CD14-positive monocyte (primary cell): ENCODE measurements around the gene KCNE1. TPM values are rescaled to one million over a fixed set of nuclear protein-coding genes. Genes with fewer than 3 reads are reported as not detected.

ENCODE experiments used
- DNase-seq, 3 donors: peaks; one replicate each; pipeline ENCODE4 v3.0.0-alpha.2; 2011 to 2022
- H2AFZ ChIP-seq: 2 replicates; pipeline ENCODE4 v1.6.0; 2012; ENCODE audit warnings: mild to moderate bottlenecking, low read depth, low read length, inconsistent platforms; ENCODE audit not compliant: insufficient read depth, poor library complexity, severe bottlenecking
- H3K27ac ChIP-seq, 2 donors: 1 replicate in 1 of 2; 2 replicates in 1 of 2; pipeline ENCODE4 v1.5.1; 2012 to 2013; ENCODE audit warnings: low read length in 2 of 2, control low read depth in 1 of 2, inconsistent platforms in 1 of 2, low read depth in 1 of 2, mild to moderate bottlenecking in 1 of 2
- H3K27me3 ChIP-seq, 2 donors: one replicate each; pipeline versions ENCODE4 v1.6.0 to v1.6.1; 2011 to 2013; ENCODE audit warnings: low read length in 2 of 2; ENCODE audit not compliant: control insufficient read depth in 2 of 2, insufficient read depth in 2 of 2
- H3K36me3 ChIP-seq, 2 donors: replicated peaks in 1 of 2; 1 replicate in 1 of 2; 2 replicates in 1 of 2; pipeline versions ENCODE4 v1.5.1 to v1.6.1; 2012 to 2013; ENCODE audit warnings: low read length in 2 of 2, control low read depth in 1 of 2, inconsistent platforms in 1 of 2, mild to moderate bottlenecking in 1 of 2; ENCODE audit not compliant: insufficient read depth in 2 of 2, control insufficient read depth in 1 of 2
- H3K4me1 ChIP-seq, 2 donors: 1 replicate in 1 of 2; 2 replicates in 1 of 2; pipeline versions ENCODE4 v1.5.1 to v1.6.1; 2012 to 2013; ENCODE audit warnings: low read length in 2 of 2, control low read depth in 1 of 2, inconsistent platforms in 1 of 2, mild to moderate bottlenecking in 1 of 2, moderate library complexity in 1 of 2; ENCODE audit not compliant: insufficient read depth in 2 of 2, control insufficient read depth in 1 of 2
- H3K4me2 ChIP-seq: replicated peaks from 2 replicates; pipeline ENCODE3; 2012; ENCODE audit warnings: low read length, moderate library complexity, mild to moderate bottlenecking; ENCODE audit not compliant: poor library complexity, severe bottlenecking; ENCODE audit errors: extremely low read depth
- H3K4me3 ChIP-seq, 3 experiments: fragments of 200-600 bp in 1 of 3; sonication (generic) in 1 of 3; replicated peaks in 1 of 3; 1 replicate in 2 of 3; 2 replicates in 1 of 3; pipeline ENCODE4 v1.5.1; 2011 to 2013; ENCODE audit warnings: low read length in 3 of 3, mild to moderate bottlenecking in 3 of 3, control low read depth in 2 of 3, low read depth in 2 of 3, inconsistent platforms in 1 of 3, moderate library complexity in 1 of 3
- H3K79me2 ChIP-seq: 2 replicates; pipeline ENCODE4 v1.6.0; 2012; ENCODE audit warnings: mild to moderate bottlenecking, control low read depth, inconsistent platforms, low read length, moderate library complexity; ENCODE audit not compliant: insufficient read depth
- H3K9ac ChIP-seq: 2 replicates; pipeline ENCODE4 v1.6.0; 2017; ENCODE audit warnings: low read length, mild to moderate bottlenecking; ENCODE audit not compliant: insufficient read depth, poor library complexity, severe bottlenecking
- H3K9me3 ChIP-seq, 2 donors: replicated peaks in 1 of 2; 1 replicate in 1 of 2; 2 replicates in 1 of 2; pipeline versions ENCODE4 v1.5.1 to v1.6.1; 2012 to 2013; ENCODE audit warnings: low read length in 2 of 2, control low read depth in 1 of 2; ENCODE audit not compliant: control insufficient read depth in 1 of 2, insufficient read depth in 1 of 2
- H4K20me1 ChIP-seq: 2 replicates; pipeline ENCODE4 v1.6.0; 2012; ENCODE audit warnings: mild to moderate bottlenecking, low read length, control low read depth, moderate library complexity; ENCODE audit not compliant: insufficient read depth
- H3K27ac Mint-ChIP-seq, 7 donors: one replicate each; pipeline ENCODE4 v1.8.0; 2020; ENCODE audit warnings: mild to moderate bottlenecking in 7 of 7, mixed read lengths in 7 of 7, moderate library complexity in 6 of 7, inconsistent platforms in 2 of 7
- H3K27me3 Mint-ChIP-seq, 3 donors: one replicate each; pipeline ENCODE4 v1.8.0; 2021 to 2022; ENCODE audit warnings: low read depth in 3 of 3, mild to moderate bottlenecking in 3 of 3, mixed read lengths in 3 of 3, moderate library complexity in 3 of 3, inconsistent platforms in 1 of 3
- H3K36me3 Mint-ChIP-seq, 2 donors: one replicate each; pipeline ENCODE4 v1.8.0; 2020; ENCODE audit warnings: mixed read lengths in 2 of 2, inconsistent platforms in 1 of 2, mild to moderate bottlenecking in 1 of 2
- H3K4me1 Mint-ChIP-seq: one replicate; pipeline ENCODE4 v1.8.0; 2020; ENCODE audit warnings: mild to moderate bottlenecking, mixed read lengths
- H3K4me3 Mint-ChIP-seq, 2 donors: one replicate each; pipeline ENCODE4 v1.8.0; 2020; ENCODE audit warnings: mild to moderate bottlenecking in 2 of 2, mixed read lengths in 2 of 2, moderate library complexity in 1 of 2
- H3K9me3 Mint-ChIP-seq, 7 donors: one replicate each; pipeline ENCODE4 v1.8.0; 2020 to 2022; ENCODE audit warnings: mixed read lengths in 7 of 7, mild to moderate bottlenecking in 6 of 7, moderate library complexity in 6 of 7, inconsistent platforms in 2 of 7
- WGBS: methylation state at CpG from one replicate; pipeline ENCODE4 v1.1.5; 2013; ENCODE audit warnings: missing lambda C conversion rate; ENCODE audit not compliant: insufficient coverage; 5-methylcytosine and 5-hydroxymethylcytosine counted together
- intact Hi-C, 2 donors: fragments of 100-400 bp; cut with micrococcal nuclease; formaldehyde crosslinking; loops; one replicate each; pipeline versions ENCODE4 v1.15.0 to v1.15.1; 2023
- polyA plus RNA-seq, 3 donors: library from polyadenylated mRNA; depleted of rRNA in 1 of 3; unstranded in 2 of 3; stranded (reverse) in 1 of 3; fragments of 300-500 nt in 2 of 3; fragments of >200 nt in 1 of 3; fragmentation: Illumina TruSeq in 2 of 3; gene quantifications; 1 replicate in 2 of 3; 2 replicates in 1 of 3; pipeline ENCODE4 v1.2.3, GENCODE V29; 2012 to 2021
- TF ChIP-seq, protein P1 (sequence below): fragments of 200-600 bp; IDR thresholded peaks from one replicate; pipeline ENCODE4 v1.8.0; 2022; ENCODE audit warnings: antibody characterized with exemption, mild to moderate bottlenecking

The KCNE1 gene
- polyA plus RNA-seq, 3 donors, result 1.5 to 15.9 (median 3.2) TPM

DNA sequence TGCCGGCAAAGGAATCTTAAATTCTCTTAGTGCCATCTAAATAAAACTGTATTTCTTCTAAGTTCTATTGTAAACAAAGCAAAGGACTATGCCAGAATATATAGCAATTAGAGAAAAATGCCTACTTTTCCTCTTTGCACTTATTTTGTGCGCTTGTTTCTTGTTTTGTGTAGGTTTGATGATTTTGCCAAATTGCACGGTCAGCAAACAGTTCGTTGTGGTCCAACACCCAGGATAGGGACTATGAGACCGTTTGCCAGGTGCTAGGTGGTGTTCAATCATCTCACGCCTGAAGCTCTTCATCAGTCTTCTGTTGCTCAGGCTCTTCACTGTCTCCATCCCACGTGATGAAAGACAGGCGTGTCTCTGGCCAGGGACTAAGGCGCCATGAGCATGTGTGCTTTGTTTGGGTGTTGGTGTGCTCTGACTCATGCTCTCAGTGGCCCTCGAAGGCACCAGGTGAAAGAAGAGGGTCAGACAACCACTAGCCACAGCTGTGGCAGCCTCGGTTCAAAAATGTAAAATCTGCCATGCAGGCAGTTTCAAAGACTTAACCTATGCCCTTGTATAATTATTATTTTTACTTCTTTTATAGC lies 36.9 kb upstream of the KCNE1 start:
- H3K27me3 ChIP-seq, result no peaks in the 10 kb centered on the region
- H3K4me1 ChIP-seq, result peaks cover 38 to 44% of the 10 kb centered on the region in 2 donors
- no peak overlapping the region for H3K4me2 ChIP-seq
- Mint-ChIP-seq H3K27ac (no peak overlapping the region), H3K27me3 (peaks cover 0 to 2% (median 0%) of the 10 kb centered on the region in 3 donors), H3K9me3 (peaks cover 0 to 3% (median 0%) of the 10 kb centered on the region in 7 donors), H3K36me3 (peaks cover 2 to 7% of the 10 kb centered on the region in 2 donors), H3K4me3 (no peak overlapping the region), H3K4me1 (peaks cover 43% of the 10 kb centered on the region)
- no peak overlapping the region for H3K9ac ChIP-seq
- 96% methylated on average over 5 of the region's 11 CpGs for WGBS
- TF ChIP-seq, protein P1, sequence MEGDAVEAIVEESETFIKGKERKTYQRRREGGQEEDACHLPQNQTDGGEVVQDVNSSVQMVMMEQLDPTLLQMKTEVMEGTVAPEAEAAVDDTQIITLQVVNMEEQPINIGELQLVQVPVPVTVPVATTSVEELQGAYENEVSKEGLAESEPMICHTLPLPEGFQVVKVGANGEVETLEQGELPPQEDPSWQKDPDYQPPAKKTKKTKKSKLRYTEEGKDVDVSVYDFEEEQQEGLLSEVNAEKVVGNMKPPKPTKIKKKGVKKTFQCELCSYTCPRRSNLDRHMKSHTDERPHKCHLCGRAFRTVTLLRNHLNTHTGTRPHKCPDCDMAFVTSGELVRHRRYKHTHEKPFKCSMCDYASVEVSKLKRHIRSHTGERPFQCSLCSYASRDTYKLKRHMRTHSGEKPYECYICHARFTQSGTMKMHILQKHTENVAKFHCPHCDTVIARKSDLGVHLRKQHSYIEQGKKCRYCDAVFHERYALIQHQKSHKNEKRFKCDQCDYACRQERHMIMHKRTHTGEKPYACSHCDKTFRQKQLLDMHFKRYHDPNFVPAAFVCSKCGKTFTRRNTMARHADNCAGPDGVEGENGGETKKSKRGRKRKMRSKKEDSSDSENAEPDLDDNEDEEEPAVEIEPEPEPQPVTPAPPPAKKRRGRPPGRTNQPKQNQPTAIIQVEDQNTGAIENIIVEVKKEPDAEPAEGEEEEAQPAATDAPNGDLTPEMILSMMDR, result no peak
- H3K79me2 ChIP-seq, result peaks cover 41% of the 10 kb centered on the region
- intact Hi-C loops, result no loop called here
- DNase-seq, result no peak
- no peaks in the 10 kb centered on the region for H3K9me3 ChIP-seq
- H3K36me3 ChIP-seq, result no peaks in the 10 kb centered on the region
- no peak overlapping the region for H3K4me3 ChIP-seq
- no peak overlapping the region for H3K27ac ChIP-seq
- no peak overlapping the region for H2AFZ ChIP-seq
- H4K20me1 ChIP-seq, result no peaks in the 10 kb centered on the region

DNA sequence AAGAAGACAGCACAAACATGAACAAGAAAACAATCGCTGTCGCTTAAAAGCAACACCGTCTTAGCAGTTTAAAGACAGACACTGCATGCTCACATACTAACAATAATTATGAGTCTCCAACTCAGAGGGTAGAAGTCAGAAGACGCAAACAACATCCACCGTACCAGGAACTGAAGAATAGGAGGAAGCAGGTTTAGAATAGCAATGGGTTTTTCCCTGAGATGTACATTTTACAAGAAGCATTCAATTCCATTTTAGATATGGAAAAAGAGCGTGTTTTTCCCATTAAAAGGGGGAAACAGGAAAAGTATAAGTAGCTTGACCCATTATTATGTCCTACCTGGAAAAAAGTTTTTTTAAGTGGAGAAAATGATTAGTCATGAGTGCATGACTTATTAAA lies 34.5 kb upstream of the KCNE1 start:
- H3K79me2 ChIP-seq, result peaks cover 44% of the 10 kb centered on the region
- peaks cover 48% of the 10 kb centered on the region for H3K4me1 Mint-ChIP-seq
- peaks cover 4 to 9% (median 5%) of the 10 kb centered on the region in 7 donors for H3K9me3 Mint-ChIP-seq
- H3K4me2 ChIP-seq, result peak overlapping the region; percentile 33
- H3K9ac ChIP-seq, result no peak overlapping the region
- peaks cover 0 to 6% (median 0%) of the 10 kb centered on the region in 3 donors for H3K27me3 Mint-ChIP-seq
- H3K27ac Mint-ChIP-seq, result peak overlapping the region in 6 of 7 donors; percentile 22 to 85 (median 76)
- no CpG with 5 or more reads among the region's 6 CpGs for WGBS
- H4K20me1 ChIP-seq, result no peaks in the 10 kb centered on the region
- TF ChIP-seq, protein P1, result no peak
- intact Hi-C loops, result no loop called here
- H3K36me3 Mint-ChIP-seq, result peaks cover 4 to 14% of the 10 kb centered on the region in 2 donors
- H2AFZ ChIP-seq, result no peak overlapping the region
- peaks cover 0 to 4% of the 10 kb centered on the region in 2 donors for H3K9me3 ChIP-seq
- H3K4me1 ChIP-seq, result peaks cover 49 to 50% of the 10 kb centered on the region in 2 donors
- peak in 1 of 3 donors; percentile 31 for DNase-seq
- no peaks in the 10 kb centered on the region for H3K27me3 ChIP-seq
- H3K36me3 ChIP-seq, result no peaks in the 10 kb centered on the region
- H3K4me3 ChIP-seq, result peak overlapping the region in 1 of 3 experiments; percentile 62
- H3K4me3 Mint-ChIP-seq, result peak overlapping the region in 1 of 2 donors; percentile 26
- peak overlapping the region in 1 of 2 donors; percentile 92 for H3K27ac ChIP-seq
